ENCODE measurements around the gene GPC6. TPM values are rescaled to one million over a fixed set of nuclear protein-coding genes. Genes with fewer than 3 reads are reported as not detected.

Gene GPC6
- polyA plus RNA-seq, 10 donors = 8.0 to 21.9 (median 15.3) TPM

GRCh38 chr13:93730780-93731179 lies 504.2 kb downstream of the GPC6 start:
- DNase-seq = no peak

GRCh38 chr13:93732186-93732585 lies 505.6 kb downstream of the GPC6 start:
- peak in 1 of 3 donors; percentile 26 for DNase-seq

- DNase-seq = peak in 1 of 3 donors; percentile 25
Measured at GRCh38 chr13:93736081-93736480, 509.5 kb downstream of the GPC6 start.

GRCh38 chr13:93736909-93737308 lies 510.3 kb downstream of the GPC6 start:
- DNase-seq = no peak

GRCh38 chr13:93740334-93740733 lies 513.7 kb downstream of the GPC6 start:
- no peak for DNase-seq

GRCh38 chr13:93744033-93744432 lies 517.4 kb downstream of the GPC6 start:
- no peak for DNase-seq

GRCh38 chr13:93744886-93745285 lies 518.3 kb downstream of the GPC6 start:
- no peak for DNase-seq

- no peak for DNase-seq
Measured at GRCh38 chr13:93745884-93746283, 519.3 kb downstream of the GPC6 start.

GRCh38 chr13:93746589-93746988 lies 520.0 kb downstream of the GPC6 start:
- no peak for DNase-seq

GRCh38 chr13:93750676-93751075 lies 524.1 kb downstream of the GPC6 start:
- DNase-seq = no peak

- no peak for DNase-seq
Measured at GRCh38 chr13:93751117-93751516, 524.5 kb downstream of the GPC6 start.

GRCh38 chr13:93752541-93752940 lies 525.9 kb downstream of the GPC6 start:
- DNase-seq = no peak

- no peak for DNase-seq
Measured at GRCh38 chr13:93753639-93754038, 527.0 kb downstream of the GPC6 start.

GRCh38 chr13:93755341-93755740 lies 528.7 kb downstream of the GPC6 start:
- no peak for DNase-seq

GRCh38 chr13:93758575-93758974 lies 532.0 kb downstream of the GPC6 start:
- DNase-seq = no peak

GRCh38 chr13:93762708-93763426 lies 536.3 kb downstream of the GPC6 start:
- no peak for DNase-seq

GRCh38 chr13:93765062-93765461 lies 538.5 kb downstream of the GPC6 start:
- no peak for DNase-seq

- DNase-seq = no peak
Measured at GRCh38 chr13:93765811-93766210, 539.2 kb downstream of the GPC6 start.

GRCh38 chr13:93766719-93767118 lies 540.1 kb downstream of the GPC6 start:
- DNase-seq = no peak

GRCh38 chr13:93767180-93767916 lies 540.7 kb downstream of the GPC6 start:
- no peak for DNase-seq

GRCh38 chr13:93767917-93768409 lies 541.4 kb downstream of the GPC6 start:
- no peak for DNase-seq

- DNase-seq = peak in 1 of 3 donors; percentile 9
Measured at GRCh38 chr13:93769101-93769500, 542.5 kb downstream of the GPC6 start.

GRCh38 chr13:93769607-93770006 lies 543.0 kb downstream of the GPC6 start:
- DNase-seq = no peak
